Measurements from ENCODE around the gene FAM24A.
A peak's percentile ranks its signal among the peaks of the same experiment; 100 is the strongest.
"Not testable (repeated sequence)": the region's sequence is repeated elsewhere in the genome, so short reads cannot be mapped to it uniquely, and the experiment has no call there.

Gene FAM24A, protein sequence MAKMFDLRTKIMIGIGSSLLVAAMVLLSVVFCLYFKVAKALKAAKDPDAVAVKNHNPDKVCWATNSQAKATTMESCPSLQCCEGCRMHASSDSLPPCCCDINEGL

DNA sequence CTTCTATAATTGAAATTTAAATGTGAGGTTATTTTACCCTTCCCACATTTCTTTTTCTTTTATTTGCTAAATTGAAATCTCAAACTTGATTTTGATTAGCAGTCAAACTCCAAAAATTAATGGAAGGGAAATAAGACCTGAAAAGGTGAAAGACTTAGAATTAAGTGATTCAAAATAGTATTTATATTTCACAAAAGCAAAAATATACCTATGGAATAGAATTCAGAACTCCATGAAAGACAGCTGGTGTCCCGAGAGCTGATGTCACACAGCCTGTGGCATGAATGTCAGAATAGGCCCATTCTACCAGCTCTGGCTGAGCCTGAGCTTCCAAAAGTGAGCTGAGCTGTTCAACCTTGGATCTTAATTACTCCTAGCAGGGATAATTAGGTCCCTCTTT, at the start of gene FAM24A:
TSS of gene FAM24A (plus strand) at position 301 of the 400 bp plus-strand sequence. CDS start 1,025 bp downstream, outside the sequence.
- no peak for DNase-seq (ENCODE audit: low read depth in 1 of 2, low spot score in 1 of 2)

DNA sequence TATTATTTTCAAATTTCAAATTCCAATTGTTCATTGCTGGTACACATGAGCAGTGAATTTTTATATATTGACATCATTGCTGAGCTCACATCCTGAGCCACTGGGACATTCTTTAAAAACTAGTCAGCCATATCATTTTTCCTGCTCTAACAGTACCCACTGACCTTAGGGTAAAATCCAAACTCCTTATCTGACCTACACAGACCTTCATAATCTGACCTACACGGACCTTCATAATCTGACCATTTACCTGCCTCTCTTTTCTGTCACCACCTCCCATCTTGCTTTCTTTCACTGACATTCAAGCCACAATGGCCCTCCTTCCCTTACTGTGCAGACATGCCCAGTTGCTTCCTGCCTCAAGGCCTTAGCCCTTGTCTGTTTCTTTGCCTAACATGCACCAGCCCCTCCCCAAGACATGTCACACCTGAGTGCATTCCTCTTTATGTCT, 48.7 kb upstream of the FAM24A start:
- DNase-seq (ENCODE audit: low read depth in 1 of 2, low spot score in 1 of 2) = no peak

DNA sequence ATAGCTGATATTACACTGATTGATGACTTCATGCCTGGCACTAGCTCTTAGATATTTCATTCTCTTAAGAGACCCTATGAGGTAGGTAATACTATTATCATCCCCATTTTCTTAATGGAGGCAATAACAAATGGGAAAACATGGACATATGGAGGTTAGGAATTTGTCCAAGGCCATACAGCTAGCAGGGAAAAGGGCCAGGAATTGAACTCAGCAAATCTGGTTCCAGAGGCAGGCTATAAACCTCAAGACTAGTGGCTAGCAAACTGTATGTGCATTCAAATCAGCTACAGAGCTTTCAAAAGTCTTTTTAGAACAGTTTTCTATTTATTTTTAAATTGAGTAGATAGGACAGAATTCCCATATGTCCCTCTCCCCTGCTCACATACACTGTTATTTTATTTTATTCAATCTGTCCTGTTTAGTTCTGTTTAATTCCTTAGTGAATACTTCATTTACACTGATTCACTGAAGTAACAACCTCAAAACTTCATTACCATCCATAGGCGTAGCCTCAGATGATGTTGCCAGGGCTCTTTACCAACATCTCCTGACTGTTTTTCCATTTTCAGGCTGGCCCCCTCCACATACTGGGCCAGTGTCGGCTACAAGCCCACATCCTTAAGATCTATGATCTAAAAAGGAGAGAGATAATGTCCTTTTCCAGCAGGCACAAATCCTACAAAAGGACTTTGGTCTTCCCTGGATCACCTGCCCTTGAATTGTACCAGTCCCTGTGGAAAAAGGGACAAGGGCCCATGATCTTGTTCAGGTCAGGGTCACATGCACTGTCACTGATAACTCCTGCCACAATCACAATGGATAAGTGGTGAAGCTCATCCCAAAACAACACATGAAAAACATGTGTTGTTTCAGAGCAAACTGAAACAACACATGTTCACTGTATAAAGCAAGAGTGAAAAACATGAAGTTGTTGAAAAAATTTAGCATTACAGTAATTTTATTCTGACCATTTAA, 46.9 kb upstream of the FAM24A start:
- no peak for DNase-seq (ENCODE audit: low read depth in 1 of 2, low spot score in 1 of 2)

DNA sequence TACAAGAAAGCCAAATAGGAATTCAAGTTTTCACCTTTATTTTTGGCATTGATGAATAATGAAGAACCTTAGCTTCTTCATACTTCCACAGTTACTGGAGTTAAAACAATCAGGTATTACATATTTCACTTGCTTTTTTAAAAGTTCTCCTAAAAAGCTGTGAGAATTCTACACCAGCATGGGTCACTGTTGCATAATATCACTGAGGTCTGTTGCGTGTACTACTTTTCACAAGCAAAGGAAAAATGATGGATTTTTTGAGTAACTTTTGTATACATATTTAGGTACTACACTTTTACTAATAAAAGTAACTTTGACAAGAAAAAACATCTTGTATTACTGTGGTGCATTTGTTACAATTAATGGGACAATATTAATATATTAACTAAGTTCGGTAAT, 46.2 kb upstream of the FAM24A start:
- DNase-seq (ENCODE audit: low read depth in 1 of 2, low spot score in 1 of 2) = no peak

DNA sequence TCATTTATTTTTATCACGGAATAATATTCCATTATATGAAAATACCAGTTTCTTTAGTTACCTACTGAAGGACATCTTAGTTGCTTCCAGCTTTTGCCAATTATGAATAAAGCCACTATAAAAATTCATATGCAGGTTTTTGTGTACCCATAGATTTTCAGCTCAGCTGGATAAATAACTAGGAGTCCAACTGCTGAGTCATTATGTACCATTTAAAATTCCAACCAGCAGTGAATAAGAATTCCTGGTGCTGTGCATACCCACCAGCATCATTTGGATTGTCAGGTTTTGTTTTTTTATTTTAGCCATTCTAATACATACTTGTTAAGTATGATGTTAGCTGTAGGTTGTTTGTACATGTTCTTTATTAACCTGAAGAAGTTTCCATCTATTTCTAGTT, 45.5 kb upstream of the FAM24A start:
- no peak for DNase-seq (ENCODE audit: low read depth in 1 of 2, low spot score in 1 of 2)

DNA sequence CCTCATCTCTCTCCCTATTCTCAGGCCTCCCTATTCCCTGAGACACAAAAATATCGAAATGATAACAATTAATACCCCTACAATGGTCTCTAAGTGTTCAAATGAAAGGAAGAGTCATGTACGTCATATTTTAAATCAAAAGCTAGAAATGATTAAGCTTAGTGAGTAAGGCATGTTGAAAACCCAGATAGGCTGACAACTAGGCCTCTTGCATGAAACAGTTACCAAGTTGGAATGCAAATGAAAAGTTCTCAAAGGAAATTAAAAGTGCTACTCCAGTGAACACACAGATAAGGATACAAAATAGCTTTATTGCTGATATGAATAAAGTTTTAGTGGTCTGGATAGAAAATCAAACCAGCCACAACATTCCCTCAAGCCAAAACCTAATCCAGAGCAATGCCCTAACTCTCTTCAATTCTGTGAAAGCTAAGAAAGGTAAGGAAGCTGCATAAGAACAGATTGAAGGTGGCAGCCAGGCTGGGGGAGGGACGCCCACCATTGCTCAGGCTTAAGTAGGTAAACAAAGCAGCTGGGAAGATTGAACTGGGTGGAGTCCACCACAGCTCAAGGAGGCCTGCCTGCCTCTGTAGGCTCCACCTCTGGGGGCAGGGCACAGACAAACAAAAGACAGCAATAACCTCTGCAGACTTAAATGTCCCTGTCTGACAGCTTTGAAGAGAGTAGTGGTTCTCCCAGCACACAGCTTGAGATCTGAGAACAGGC, 43.5 kb upstream of the FAM24A start:
- not testable (repeated sequence) for DNase-seq (ENCODE audit: low read depth in 1 of 2, low spot score in 1 of 2)

DNA sequence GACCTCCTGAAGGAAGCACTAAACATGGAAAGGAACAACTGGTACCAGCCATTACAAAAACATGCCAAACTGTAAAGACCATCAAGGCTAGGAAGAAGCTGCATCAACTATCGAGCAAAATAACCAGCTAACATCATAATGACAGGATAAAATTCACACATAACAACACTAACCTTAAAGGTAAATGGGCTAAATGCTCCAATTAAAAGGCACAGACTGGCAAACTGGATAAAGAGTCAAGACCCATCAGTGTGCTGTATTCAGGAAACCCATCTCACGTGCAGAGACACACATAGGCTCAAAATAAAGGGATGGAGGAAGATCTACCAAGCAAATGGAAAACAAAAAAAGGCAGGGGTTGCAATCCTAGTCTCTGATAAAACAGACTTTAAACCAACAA, 41.6 kb upstream of the FAM24A start:
- not testable (repeated sequence) for DNase-seq (ENCODE audit: low read depth in 1 of 2, low spot score in 1 of 2)

DNA sequence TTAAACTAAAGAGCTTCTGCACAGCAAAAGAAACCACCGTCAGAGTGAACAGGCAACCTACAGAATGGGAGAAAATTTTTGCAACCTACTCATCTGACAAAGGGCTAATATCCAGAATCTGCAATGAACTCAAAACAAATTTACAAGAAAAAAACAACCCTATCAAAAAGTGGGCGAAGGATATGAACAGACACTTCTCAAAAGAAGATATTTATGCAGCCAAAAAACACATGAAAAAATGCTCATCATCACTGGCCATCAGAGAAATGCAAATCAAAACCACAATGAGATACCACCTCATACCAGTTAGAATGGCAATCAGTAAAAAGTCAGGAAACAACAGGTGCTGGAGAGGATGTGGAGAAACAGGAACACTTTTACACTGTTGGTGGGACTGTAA, 38.5 kb upstream of the FAM24A start:
- not testable (repeated sequence) for DNase-seq (ENCODE audit: low read depth in 1 of 2, low spot score in 1 of 2)

DNA sequence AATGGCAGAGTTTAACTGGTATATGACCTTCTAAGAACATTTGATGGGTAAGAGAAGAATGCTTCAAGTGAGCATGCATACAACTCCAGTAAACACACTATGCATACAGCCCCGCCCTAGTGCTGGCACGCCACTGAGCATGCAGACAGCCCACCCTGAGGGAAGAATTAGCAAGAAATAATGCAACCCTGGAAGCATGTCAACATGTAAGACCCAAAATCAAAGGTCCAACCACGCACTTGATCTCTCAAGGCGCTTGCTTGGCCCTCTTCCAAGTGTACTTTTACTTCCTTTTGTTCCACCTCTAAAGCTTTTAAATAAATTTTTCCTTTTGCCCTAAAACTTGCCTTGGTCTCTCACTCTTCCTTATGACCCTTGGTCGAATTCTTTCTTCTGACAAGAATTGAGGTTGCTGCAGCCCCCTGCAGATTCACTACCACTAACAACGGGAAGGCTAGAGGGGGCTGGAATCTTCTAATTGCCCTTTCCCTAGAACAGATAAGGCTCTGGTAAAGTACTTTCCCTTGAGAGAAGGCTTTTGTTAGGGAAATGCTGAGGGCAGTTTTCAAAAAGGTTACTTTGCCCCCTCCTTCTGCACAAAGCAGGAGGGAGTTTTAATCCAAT, 34.5 kb upstream of the FAM24A start:
- DNase-seq (ENCODE audit: low read depth in 1 of 2, low spot score in 1 of 2) = no peak

DNA sequence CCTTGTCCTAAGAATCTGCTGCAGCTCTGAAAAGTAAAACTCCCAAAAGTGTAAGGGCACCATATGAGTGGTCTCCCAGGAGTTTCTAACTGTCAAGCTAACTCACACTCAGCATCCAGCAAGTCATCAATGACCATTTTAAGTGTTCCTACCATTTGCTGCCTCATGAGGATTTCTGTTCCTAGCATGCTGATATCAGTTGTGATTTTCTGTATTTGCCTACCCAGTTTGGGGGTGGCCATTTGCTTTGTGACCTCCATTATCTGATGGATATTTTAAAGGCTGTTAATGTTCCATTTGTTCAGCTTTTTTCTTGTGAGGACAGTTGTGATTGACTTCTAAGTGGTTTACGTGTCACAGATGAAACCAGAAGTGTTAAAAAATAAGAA, 33.9 kb upstream of the FAM24A start:
- no peak for DNase-seq (ENCODE audit: low read depth in 1 of 2, low spot score in 1 of 2)

DNA sequence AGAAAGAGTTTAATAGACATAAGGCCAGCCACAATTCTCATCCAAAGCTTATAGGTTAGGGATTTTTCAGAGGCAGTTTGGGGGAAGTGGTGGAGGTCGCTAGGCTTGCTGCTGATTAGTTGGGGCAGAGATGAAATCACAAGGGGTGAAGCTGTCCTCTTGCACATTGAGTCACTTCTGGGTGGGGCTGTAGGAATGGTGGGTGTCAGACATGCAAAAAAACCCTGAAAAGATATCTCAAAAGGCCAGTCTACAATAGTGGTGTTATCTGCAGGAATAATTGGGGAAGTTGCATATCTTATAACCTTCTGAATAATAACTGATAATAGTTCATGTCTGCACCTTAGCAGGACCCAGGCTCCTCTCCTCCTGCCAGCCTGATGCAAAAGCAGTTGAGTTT, 33.1 kb upstream of the FAM24A start:
- no peak for DNase-seq (ENCODE audit: low read depth in 1 of 2, low spot score in 1 of 2)

DNA sequence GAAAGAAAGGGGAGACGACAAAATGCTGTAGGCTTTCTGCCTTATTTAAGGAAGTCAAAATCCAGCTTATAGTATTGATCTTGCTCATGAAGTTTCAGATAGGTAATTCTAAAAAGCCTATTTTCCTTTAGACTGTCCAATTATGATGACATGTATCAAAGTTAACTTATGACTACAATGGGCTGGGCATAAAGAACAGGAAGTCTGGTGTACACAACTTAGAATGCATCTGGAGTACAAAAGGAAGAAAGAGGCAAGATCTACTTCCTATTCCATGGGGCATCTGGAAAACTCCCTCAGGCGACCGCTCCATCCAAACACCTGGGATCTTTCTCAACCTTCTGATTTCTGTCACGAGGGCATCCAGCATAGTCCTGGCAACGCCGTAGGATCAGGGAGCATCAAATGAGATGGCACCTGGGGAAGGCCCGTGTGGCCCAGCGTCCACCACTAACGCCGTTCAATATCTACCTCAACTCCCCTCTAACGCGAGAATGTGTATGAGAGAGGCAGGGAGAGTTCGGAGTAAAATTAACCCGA, 31.5 kb upstream of the FAM24A start:
- DNase-seq (ENCODE audit: low read depth in 1 of 2, low spot score in 1 of 2) = no peak

DNA sequence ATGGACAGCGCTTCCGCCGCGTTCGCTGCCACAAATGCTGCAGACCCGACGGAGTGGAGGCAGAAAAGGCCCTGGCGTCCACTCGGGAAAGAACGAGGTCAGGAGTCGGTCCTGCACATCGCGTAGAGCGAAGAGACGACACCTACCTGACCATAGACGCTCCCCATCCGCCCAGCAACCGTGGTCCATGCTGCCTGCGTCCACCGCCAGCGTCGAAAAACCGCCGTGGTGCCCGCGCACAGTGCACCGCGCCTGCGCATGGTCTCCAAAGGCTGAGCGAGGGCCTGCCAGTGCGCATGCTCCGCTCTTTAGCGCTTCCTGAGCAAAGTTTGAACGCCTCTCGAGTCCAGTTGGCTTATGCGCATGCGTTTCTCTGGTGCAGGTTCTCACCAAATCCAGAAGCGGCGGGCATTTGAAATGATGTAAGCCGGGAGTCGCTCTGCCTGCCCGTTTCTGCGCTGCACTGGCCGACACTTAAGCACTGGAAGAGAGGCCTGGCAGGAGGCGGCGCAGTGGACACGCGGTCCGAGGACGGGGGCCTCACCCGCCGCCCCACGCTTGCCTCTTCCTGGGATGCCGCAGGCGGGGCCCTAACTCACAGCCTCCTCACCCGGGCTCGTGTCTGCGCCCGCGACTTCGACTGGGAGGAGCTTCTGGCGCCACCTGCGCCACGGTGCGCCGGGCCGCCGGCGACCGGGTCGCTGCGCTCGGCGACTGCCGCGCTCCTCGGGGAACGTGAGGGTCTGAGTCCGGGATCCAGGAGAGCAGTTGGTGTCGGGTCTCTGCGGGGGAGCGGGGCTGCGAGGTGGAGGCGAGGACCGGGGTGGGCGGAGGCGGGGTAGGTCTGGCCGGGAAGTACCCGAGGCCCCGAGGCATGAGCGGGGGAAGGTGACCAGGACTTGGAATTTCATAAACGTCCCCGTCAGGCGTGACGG, 30.8 kb upstream of the FAM24A start, which contains the start of gene FAM24B:
TSS of gene FAM24B (minus strand) at position 243 of the 935 bp plus-strand sequence. CDS start 29,066 bp downstream, outside the sequence.
- peak; percentile 85 to 86 for DNase-seq (ENCODE audit: low read depth in 1 of 2, low spot score in 1 of 2)

DNA sequence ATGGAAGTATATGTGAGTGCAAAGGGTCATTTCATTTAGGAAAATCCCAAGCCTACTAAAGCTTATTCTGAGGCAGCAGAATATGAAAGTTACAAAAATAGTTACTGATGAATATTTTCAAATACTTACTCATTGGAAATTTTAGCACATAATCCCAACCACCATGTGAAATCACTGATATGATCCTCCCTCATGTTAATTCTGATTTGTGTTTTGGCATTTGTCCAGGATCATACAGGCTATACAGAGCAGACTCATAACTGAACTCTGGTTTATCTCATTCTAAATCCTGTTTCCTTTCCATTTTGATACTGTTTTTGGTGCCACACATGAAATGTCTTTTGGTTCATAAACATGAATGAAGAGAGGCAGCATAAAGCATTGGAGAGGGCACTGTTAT, 27.6 kb upstream of the FAM24A start:
- DNase-seq (ENCODE audit: low read depth in 1 of 2, low spot score in 1 of 2) = no peak

DNA sequence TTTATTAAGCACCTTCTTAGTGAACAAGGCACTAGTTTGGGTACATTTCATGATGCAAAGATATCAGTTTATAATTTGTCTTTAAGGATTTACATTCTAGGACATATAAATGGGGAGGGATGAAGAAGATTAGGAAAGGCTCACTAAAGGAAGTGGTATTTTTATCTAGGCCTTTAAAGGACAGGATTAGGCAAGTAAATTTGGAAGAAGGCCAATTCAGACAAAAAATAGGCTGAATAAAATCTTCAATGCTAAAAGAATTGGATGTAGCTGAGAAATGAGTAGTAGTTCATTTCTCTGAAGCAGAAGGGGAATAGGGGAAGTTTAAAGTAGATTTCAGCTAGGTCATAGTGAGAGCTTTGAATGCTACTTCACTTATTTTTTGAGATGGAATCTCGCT, 26.2 kb upstream of the FAM24A start:
- DNase-seq (ENCODE audit: low read depth in 1 of 2, low spot score in 1 of 2) = no peak

DNA sequence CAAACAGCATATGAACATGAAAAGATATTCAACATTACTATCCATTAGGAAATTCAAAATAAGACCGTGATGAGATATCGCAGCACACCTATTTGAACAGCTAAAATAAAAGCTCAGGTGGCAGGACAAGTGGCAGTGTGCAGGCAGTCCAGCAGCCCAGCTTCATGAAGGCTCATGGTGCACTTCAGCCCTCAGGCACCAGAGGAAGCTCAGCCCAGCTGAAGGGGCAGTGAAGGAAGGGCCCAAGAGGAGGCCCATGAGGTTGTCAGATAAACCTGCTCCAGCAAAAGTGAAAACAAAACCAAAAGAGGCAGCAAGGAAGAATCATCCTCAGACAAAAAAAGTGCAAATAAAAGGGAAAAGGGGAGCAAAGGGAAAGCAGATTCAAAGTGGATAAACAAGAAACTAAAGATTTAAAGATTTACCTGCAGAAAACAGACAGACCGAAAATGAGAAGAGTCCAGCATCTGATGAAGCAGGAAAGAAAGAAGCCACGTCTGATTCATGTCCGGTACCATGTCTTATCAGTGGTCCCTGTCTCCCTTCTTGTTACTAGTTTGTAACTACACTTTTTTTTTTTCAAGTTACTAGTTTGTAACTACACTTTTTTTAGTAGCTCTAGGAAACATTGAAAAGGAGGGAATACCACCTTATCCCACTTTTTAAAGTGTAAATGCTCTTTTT, 16.0 kb upstream of the FAM24A start:
- no peak for DNase-seq (ENCODE audit: low read depth in 1 of 2, low spot score in 1 of 2)

DNA sequence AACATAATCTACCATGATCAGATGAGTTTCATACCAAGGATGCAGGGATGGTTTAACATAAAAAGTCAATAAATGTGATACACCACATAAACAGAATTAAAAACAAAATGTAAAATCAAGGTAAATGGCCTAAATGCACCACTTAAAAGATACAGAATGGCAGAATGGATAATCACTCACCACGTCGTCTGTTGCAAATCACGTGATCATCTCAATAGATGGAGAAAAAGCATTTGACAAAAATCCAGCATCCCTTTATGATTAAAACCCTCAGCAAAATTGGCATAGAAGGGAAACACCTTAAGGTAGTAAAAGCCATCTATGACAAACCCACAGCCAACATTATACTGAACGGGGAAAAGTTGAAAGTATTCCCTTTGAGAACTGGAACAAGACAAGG, 6.5 kb upstream of the FAM24A start:
- not testable (repeated sequence) for DNase-seq (ENCODE audit: low read depth in 1 of 2, low spot score in 1 of 2)

DNA sequence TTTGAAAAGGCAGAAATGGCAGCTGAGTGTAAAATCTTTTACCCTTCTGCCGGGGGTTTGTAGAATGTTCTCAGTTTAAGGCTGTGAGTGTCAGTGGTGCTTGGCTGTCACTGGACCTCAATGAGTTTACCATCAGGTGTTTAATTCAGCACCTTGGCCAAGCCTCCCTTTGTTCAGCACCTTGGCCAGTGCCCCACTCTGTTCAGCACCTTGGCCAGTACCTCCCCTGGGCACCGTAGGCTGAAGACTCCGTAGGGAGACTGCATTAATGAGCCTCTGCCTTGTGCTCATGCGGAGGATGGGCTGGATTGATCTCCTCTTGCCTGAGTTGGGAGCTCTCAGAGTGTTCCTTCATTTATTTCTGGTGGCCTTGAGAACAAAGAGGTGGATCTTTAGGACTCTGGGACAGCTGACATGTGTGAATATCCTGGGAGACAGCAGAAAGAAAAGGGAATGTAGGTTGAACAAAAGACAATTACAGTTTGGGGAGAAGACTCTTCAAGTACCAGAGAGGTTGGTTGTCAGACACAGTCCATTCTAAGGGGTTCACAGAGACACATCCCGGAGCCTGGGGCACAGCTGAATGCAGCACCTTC, 1.6 kb downstream of the FAM24A start:
- DNase-seq (ENCODE audit: low read depth in 1 of 2, low spot score in 1 of 2) = peak in 1 of 2 donors; percentile 49

DNA sequence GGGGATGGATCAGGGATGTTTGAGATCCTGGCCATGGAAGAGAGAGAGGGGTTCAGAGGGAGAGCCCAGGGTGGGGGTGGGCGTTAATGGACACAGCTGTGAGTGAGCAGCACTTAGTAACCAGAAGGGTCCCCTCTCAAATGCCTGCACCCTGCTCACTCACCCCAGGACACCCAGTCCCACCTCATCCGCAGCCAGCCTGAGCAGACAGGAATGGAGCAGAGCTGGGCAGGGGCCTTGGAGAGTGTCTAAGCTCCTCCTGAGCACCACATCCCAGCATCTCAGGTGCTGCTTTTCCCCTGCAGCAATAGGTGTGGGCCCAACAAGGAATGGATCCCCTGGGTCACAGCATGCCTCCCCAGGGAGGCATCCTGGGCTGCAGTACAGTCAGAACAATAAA, 5.3 kb downstream of the FAM24A start:
- no peak for DNase-seq (ENCODE audit: low read depth in 1 of 2, low spot score in 1 of 2)
